ENCODE data around the gene PTPRC.

DNA sequence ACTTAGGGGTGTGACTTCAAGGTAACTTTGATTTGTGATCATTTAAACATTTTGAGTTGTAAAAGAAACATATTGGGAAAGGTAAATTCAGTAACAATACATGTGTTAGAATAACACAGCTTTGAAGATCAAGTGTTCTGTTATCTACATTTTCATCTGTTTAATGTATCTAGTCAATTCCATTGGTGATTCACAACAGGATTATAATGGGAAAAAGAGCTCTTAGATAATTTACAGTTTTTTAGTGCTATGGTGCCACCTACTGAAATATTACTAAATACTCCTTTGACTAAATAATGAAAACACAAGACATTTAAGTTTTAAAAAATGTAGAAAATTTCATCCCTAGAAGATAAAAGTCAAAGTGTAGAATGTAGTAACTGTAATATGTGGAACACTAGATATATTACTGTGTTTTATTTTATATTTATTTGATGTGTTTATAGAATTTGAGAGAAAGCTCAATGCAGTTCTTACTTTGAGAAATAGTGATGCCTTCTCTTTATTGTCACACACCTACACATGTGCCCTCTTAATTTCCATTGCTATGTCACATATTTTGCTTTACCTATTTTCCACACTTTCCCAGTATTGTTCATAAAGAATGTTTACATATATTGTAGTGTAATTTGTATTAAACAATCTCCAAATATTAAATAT is 47.4 kb downstream of the PTPRC start:
- TF ChIP-seq, protein P1, sequence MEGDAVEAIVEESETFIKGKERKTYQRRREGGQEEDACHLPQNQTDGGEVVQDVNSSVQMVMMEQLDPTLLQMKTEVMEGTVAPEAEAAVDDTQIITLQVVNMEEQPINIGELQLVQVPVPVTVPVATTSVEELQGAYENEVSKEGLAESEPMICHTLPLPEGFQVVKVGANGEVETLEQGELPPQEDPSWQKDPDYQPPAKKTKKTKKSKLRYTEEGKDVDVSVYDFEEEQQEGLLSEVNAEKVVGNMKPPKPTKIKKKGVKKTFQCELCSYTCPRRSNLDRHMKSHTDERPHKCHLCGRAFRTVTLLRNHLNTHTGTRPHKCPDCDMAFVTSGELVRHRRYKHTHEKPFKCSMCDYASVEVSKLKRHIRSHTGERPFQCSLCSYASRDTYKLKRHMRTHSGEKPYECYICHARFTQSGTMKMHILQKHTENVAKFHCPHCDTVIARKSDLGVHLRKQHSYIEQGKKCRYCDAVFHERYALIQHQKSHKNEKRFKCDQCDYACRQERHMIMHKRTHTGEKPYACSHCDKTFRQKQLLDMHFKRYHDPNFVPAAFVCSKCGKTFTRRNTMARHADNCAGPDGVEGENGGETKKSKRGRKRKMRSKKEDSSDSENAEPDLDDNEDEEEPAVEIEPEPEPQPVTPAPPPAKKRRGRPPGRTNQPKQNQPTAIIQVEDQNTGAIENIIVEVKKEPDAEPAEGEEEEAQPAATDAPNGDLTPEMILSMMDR (IDR thresholded peaks at IDR 0.05) = no peak
- no peak for TF ChIP-seq POLR2AphosphoS5 (IDR thresholded peaks at IDR 0.05)

All from suprapubic skin (tissue), 3 donors.